Measurements from ENCODE around the gene PDZD2. TPM values are rescaled to one million over a fixed set of nuclear protein-coding genes. Genes with fewer than 3 reads are reported as not detected.

Gene PDZD2
- total RNA-seq, 1 experiment from 2014 or later = 2.1 TPM

DNA sequence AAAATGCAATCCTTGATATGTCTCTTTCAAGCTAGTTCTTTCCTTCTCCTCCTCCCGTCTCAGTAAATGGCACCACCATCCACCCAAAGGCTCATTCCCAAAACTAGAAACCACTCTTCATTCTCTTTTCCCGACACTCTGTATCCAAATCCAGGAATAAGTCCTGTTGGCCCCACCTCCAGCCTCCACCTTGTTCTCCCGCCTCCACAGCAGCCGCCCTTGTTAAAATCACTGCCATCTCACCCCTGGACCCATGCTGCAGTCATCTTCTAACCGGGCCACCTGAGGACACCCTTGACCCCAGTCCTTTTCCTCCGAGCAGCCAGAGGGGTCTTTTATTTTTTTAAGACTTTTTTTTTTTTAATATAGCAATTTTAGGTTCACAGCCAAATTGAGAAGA is 9.4 kb downstream of the PDZD2 start:
- H3K4me3 ChIP-seq (ENCODE audit: insufficient read depth, low read depth, low read length) = no peak overlapping the region
- H3K36me3 ChIP-seq (replicated peaks; ENCODE audit: control insufficient read depth, insufficient read depth, low read length) = no peaks in the 10 kb centered on the region
- no peaks in the 10 kb centered on the region for H3K27me3 ChIP-seq (ENCODE audit: control insufficient read depth, insufficient read depth, low read length)
- no peak for DNase-seq

DNA sequence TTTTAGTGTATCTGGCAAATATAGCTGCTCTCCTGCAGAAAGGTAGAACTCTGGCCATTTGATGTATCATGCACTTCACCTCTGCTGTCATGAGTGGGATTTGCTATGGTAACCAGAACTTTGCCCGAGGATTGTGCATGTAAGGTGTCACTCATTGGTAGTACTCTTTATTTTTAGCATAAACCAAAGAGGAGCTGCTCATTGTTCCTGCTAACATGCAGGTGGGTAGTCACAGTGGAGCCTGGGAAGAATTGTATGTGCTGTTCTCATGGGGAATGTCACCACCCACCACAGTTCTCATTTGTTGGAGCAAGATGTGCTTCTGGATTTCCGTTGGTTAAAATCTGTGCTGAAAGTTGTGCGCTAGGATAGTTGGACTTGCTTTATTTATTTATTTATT is 12.3 kb downstream of the PDZD2 start:
- H3K27me3 ChIP-seq (ENCODE audit: control insufficient read depth, insufficient read depth, low read length) = no peaks in the 10 kb centered on the region
- no peak for DNase-seq
- no peaks in the 10 kb centered on the region for H3K36me3 ChIP-seq (replicated peaks; ENCODE audit: control insufficient read depth, insufficient read depth, low read length)
- H3K4me3 ChIP-seq (ENCODE audit: insufficient read depth, low read depth, low read length) = no peak overlapping the region

DNA sequence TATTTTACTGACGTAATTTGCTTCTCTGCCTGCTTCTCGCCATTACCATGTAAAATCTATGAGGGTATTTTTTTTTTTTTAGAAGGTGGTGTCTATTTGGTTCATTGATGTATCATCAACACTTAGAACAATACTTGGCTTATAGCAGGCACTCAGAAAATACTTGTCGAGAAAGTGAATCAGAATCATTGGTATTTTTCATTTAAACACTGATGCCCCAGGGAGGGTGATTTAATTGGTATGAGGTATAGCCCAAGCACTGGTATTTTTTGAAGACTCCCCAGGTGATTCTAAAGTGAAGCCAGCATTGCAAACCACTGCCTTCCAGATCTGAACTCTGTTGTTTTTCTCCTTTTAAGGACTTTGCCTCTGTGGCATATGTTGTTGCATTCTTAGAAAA is 16.6 kb downstream of the PDZD2 start:
- H3K27me3 ChIP-seq (ENCODE audit: control insufficient read depth, insufficient read depth, low read length) = no peaks in the 10 kb centered on the region
- no peak for DNase-seq
- no peaks in the 10 kb centered on the region; the same call in 1 of the 2 replicates for H3K36me3 ChIP-seq (replicated peaks; ENCODE audit: control insufficient read depth, insufficient read depth, low read length)
- H3K4me3 ChIP-seq (ENCODE audit: insufficient read depth, low read depth, low read length) = no peak overlapping the region

- H3K27me3 ChIP-seq (ENCODE audit: control insufficient read depth, insufficient read depth, low read length) = no peaks in the 10 kb centered on the region
- DNase-seq = peak; percentile 55
- no peaks in the 10 kb centered on the region; the same call in 1 of the 2 replicates for H3K36me3 ChIP-seq (replicated peaks; ENCODE audit: control insufficient read depth, insufficient read depth, low read length)
- H3K4me3 ChIP-seq (ENCODE audit: insufficient read depth, low read depth, low read length) = no peak overlapping the region
Measured at GRCh38 chr5:31656806-31657205, 17.9 kb downstream of the PDZD2 start.

DNA sequence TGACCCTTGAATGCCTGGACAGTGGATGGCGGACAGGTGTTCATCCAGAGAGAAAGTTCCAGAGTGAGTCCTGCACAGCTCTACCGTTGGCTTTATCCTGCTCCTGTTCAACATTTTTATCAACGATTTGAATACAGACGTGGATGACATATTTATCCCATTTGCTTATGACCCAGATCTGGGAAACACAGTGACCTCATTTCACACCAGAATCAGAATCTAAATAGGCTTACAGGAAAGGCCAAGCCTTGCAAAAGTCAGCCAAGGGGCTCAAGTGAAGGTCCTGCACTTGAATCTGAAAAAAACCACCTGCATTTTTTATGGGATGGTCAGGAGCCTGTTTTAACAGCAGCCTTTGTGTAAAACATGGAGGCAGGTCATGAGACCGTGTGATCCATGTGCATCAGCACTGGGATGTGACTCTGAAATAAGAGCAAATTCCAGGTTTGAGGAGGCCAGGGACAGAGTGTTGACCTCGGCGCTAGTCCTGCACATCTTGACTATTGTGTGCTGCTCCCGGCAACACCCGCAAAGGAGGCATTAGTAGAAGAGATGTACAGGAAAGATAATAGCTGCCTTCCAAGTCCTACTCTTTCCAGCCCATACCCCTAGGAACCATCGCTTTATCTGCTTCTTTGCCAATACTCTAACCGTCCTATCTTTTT is 18.5 kb downstream of the PDZD2 start:
- no peak for DNase-seq
- no peak overlapping the region for H3K4me3 ChIP-seq (ENCODE audit: insufficient read depth, low read depth, low read length)
- H3K27me3 ChIP-seq (ENCODE audit: control insufficient read depth, insufficient read depth, low read length) = no peaks in the 10 kb centered on the region
- H3K36me3 ChIP-seq (replicated peaks; ENCODE audit: control insufficient read depth, insufficient read depth, low read length) = no peaks in the 10 kb centered on the region; the same call in 1 of the 2 replicates

DNA sequence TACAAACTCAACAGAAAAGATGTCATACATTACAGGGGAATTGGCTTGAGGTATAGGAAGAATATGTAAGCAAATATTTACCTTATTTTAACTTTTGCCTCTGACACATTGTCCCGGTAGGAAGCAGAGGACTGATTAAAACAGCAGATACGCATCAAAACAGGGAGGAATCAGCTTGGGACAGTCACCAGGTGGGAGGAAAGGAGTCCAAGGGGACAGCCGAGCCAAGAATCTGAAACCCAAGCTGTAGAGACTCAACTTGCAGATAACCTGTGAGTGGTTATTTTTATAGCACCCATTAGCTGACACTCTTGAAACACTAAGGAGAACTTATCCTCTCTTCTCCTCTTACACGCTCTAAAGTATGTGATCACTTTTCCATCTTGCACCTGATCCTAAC is 22.3 kb downstream of the PDZD2 start:
- H3K36me3 ChIP-seq (replicated peaks; ENCODE audit: control insufficient read depth, insufficient read depth, low read length) = no peaks in the 10 kb centered on the region; the same call in 1 of the 2 replicates
- no peak for DNase-seq
- no peak overlapping the region for H3K4me3 ChIP-seq (ENCODE audit: insufficient read depth, low read depth, low read length)
- no peaks in the 10 kb centered on the region for H3K27me3 ChIP-seq (ENCODE audit: control insufficient read depth, insufficient read depth, low read length)

GRCh38 chr5:31663519-31663918 is 24.6 kb downstream of the PDZD2 start:
- no peak for DNase-seq
- Histone ChIP-seq H3K4me3 (ENCODE audit: insufficient read depth, low read depth, low read length) (no peak overlapping the region), H3K27me3 (ENCODE audit: control insufficient read depth, insufficient read depth, low read length) (no peaks in the 10 kb centered on the region), H3K36me3 (replicated peaks; ENCODE audit: control insufficient read depth, insufficient read depth, low read length) (no peaks in the 10 kb centered on the region; the same call in 1 of the 2 replicates)

- Histone ChIP-seq H3K4me3 (ENCODE audit: insufficient read depth, low read depth, low read length) (no peak overlapping the region), H3K27me3 (ENCODE audit: control insufficient read depth, insufficient read depth, low read length) (no peaks in the 10 kb centered on the region), H3K36me3 (replicated peaks; ENCODE audit: control insufficient read depth, insufficient read depth, low read length) (no peaks in the 10 kb centered on the region; the same call in 1 of the 2 replicates)
- DNase-seq = peak; percentile 78
Measured at GRCh38 chr5:31664566-31664965, 25.6 kb downstream of the PDZD2 start.

- no peaks in the 10 kb centered on the region for H3K36me3 ChIP-seq (replicated peaks; ENCODE audit: control insufficient read depth, insufficient read depth, low read length)
- DNase-seq = no peak
- no peak overlapping the region for H3K4me3 ChIP-seq (ENCODE audit: insufficient read depth, low read depth, low read length)
- no peaks in the 10 kb centered on the region for H3K27me3 ChIP-seq (ENCODE audit: control insufficient read depth, insufficient read depth, low read length)
Measured at GRCh38 chr5:31671339-31671741, 32.4 kb downstream of the PDZD2 start.

- DNase-seq = no peak
- Histone ChIP-seq H3K4me3 (ENCODE audit: insufficient read depth, low read depth, low read length) (no peak overlapping the region), H3K36me3 (replicated peaks; ENCODE audit: control insufficient read depth, insufficient read depth, low read length) (no peaks in the 10 kb centered on the region), H3K27me3 (ENCODE audit: control insufficient read depth, insufficient read depth, low read length) (no peaks in the 10 kb centered on the region)
Measured at GRCh38 chr5:31674371-31674951, 35.5 kb downstream of the PDZD2 start.

- Histone ChIP-seq H3K36me3 (replicated peaks; ENCODE audit: control insufficient read depth, insufficient read depth, low read length) (no peaks in the 10 kb centered on the region), H3K4me3 (ENCODE audit: insufficient read depth, low read depth, low read length) (no peak overlapping the region), H3K27me3 (ENCODE audit: control insufficient read depth, insufficient read depth, low read length) (no peaks in the 10 kb centered on the region)
- no peak for DNase-seq
Measured at GRCh38 chr5:31675472-31675871, 36.5 kb downstream of the PDZD2 start.

DNA sequence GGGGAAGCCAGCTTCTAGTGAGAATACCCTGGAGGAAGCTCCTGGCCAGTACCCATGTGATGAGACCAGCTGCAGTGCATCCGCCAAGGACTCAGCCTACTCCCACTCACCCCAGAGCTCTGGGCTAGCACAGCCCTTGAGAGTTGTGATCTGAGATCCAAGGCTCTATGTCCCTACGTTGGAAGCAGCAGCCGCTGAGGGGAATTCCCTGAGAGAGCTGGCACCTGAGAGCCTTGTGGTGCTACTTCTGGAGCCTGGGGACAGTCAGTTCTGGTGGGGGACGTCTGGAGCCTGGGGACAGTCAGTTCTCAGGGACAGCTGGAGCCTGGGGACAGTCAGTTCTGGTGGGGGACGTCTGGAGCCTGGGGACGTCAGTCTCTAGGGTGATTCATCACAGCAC is 39.2 kb downstream of the PDZD2 start:
- DNase-seq = no peak
- Histone ChIP-seq H3K4me3 (ENCODE audit: insufficient read depth, low read depth, low read length) (no peak overlapping the region), H3K27me3 (ENCODE audit: control insufficient read depth, insufficient read depth, low read length) (no peaks in the 10 kb centered on the region), H3K36me3 (replicated peaks; ENCODE audit: control insufficient read depth, insufficient read depth, low read length) (no peaks in the 10 kb centered on the region)

- Histone ChIP-seq H3K27me3 (ENCODE audit: control insufficient read depth, insufficient read depth, low read length) (no peaks in the 10 kb centered on the region), H3K36me3 (replicated peaks; ENCODE audit: control insufficient read depth, insufficient read depth, low read length) (no peaks in the 10 kb centered on the region), H3K4me3 (ENCODE audit: insufficient read depth, low read depth, low read length) (no peak overlapping the region)
- no peak for DNase-seq
Measured at GRCh38 chr5:31680528-31680927, 41.6 kb downstream of the PDZD2 start.

- H3K27me3 ChIP-seq (ENCODE audit: control insufficient read depth, insufficient read depth, low read length) = no peaks in the 10 kb centered on the region
- H3K36me3 ChIP-seq (replicated peaks; ENCODE audit: control insufficient read depth, insufficient read depth, low read length) = no peaks in the 10 kb centered on the region
- no peak overlapping the region for H3K4me3 ChIP-seq (ENCODE audit: insufficient read depth, low read depth, low read length)
- no peak for DNase-seq
Measured at GRCh38 chr5:31682025-31682424, 43.1 kb downstream of the PDZD2 start.

- Histone ChIP-seq H3K36me3 (replicated peaks; ENCODE audit: control insufficient read depth, insufficient read depth, low read length) (no peaks in the 10 kb centered on the region), H3K4me3 (ENCODE audit: insufficient read depth, low read depth, low read length) (no peak overlapping the region), H3K27me3 (ENCODE audit: control insufficient read depth, insufficient read depth, low read length) (no peaks in the 10 kb centered on the region)
- no peak for DNase-seq
Measured at GRCh38 chr5:31682851-31683250, 43.9 kb downstream of the PDZD2 start.

All from H7 (cell line).